Islet of Langerhans (tissue), 1 donor: ENCODE measurements around the gene CRYGA.
"Not testable (repeated sequence)": the region's sequence is repeated elsewhere in the genome, so short reads cannot be mapped to it uniquely, and the experiment has no call there.

Experiments
- FAIRE-seq: peaks from one replicate; lab custom pipeline; 2011; peaks lifted over from hg19 to GRCh38; lab: Jason Lieb, UNC

The CRYGA gene

GRCh38 chr2:208164951-208165755 is 1.8 kb upstream of the CRYGA start:
- FAIRE-seq = no peak

GRCh38 chr2:208156439-208156838 is 7.0 kb downstream of the CRYGA start:
- FAIRE-seq = no peak

GRCh38 chr2:208153156-208153555 is 10.2 kb downstream of the CRYGA start:
- FAIRE-seq = no peak

GRCh38 chr2:208150956-208151355 is 12.4 kb downstream of the CRYGA start:
- FAIRE-seq = no peak

GRCh38 chr2:208150094-208150493 is 13.3 kb downstream of the CRYGA start:
- FAIRE-seq = no peak

GRCh38 chr2:208148803-208149202 is 14.6 kb downstream of the CRYGA start:
- FAIRE-seq = no peak

GRCh38 chr2:208147759-208148158 is 15.6 kb downstream of the CRYGA start:
- FAIRE-seq = no peak

GRCh38 chr2:208147008-208147407 is 16.4 kb downstream of the CRYGA start:
- FAIRE-seq = no peak

GRCh38 chr2:208146006-208146405 is 17.4 kb downstream of the CRYGA start, which contains the start of gene CRYGB:
Gene CRYGB, minus strand, starts transcription at chr2:208146158. Its CDS starts 38 bp downstream, at chr2:208146120.
- no peak for FAIRE-seq

- FAIRE-seq = no peak
These were observed 20.2 kb downstream of the CRYGA start for GRCh38 chr2:208142925-208143799.

GRCh38 chr2:208142240-208142924 is 21.0 kb downstream of the CRYGA start:
- no peak for FAIRE-seq

- FAIRE-seq = no peak
These were observed 23.9 kb downstream of the CRYGA start for GRCh38 chr2:208139447-208139846.

GRCh38 chr2:208138334-208138733 is 25.1 kb downstream of the CRYGA start:
- not testable (repeated sequence) for FAIRE-seq

- FAIRE-seq = no peak
These were observed 26.7 kb downstream of the CRYGA start for GRCh38 chr2:208136716-208137094.

- FAIRE-seq = peak; percentile 80
These were observed 27.3 kb downstream of the CRYGA start for GRCh38 chr2:208135794-208136715.

GRCh38 chr2:208134928-208135586 is 28.3 kb downstream of the CRYGA start:
- FAIRE-seq = no peak

- no peak for FAIRE-seq
These were observed 32.7 kb downstream of the CRYGA start for GRCh38 chr2:208130712-208131110.

- FAIRE-seq = no peak
These were observed 33.4 kb downstream of the CRYGA start, which contains the start of gene CRYGC for GRCh38 chr2:208129744-208130711. Gene CRYGC, minus strand, starts transcription at chr2:208129828. Its CDS starts 36 bp downstream, at chr2:208129792.

- no peak for FAIRE-seq
These were observed 35.3 kb downstream of the CRYGA start for GRCh38 chr2:208128136-208128535.

- FAIRE-seq = no peak
These were observed 36.3 kb downstream of the CRYGA start for GRCh38 chr2:208127090-208127489.
